ENCODE measurements around the gene EBNA1BP2. TPM values are rescaled to one million over a fixed set of nuclear protein-coding genes. Genes with fewer than 3 reads are reported as not detected.

The EBNA1BP2 gene
- total and polyA plus RNA-seq, 2 of the 4 experiments (the other 2 are of a cell fraction) = 82.8 to 135 TPM

DNA sequence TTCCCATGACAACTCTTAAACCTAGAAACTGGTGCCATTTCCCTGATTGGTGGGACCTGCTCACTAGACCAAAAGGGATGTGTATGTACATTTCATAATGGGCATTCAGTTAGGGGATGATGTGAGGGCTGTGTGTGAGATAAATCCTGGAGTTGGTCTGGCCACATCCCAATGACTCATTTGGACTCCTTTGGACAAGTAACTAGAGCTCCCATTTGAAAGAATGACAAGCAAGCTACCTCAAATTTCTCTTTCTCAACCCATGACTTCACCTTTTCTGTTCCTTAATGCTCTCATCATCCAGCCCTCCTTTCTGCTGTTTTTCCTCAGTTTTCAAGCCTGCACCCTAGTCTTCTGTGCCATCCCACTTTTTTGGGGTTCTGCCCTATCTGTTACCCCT lies 27.9 kb downstream of the EBNA1BP2 start:
- intact Hi-C loops (cut with micrococcal nuclease) = loop anchor here (5.0 kb wide), 1 partner anchor 62 kb away; no protein-coding TSS in a partner anchor
- Histone ChIP-seq H3K79me1 (ENCODE audit: low read depth in 1 of 2, low read length in 2 of 2) (no peaks in the 10 kb centered on the region), H2BK5ac (ENCODE audit: low read depth, low read length, poor library complexity, severe bottlenecking) (no peak overlapping the region), H3K4me1 (ENCODE audit: control insufficient read depth, insufficient read depth, low read length) (no peaks in the 10 kb centered on the region), H4K20me1 (ENCODE audit: insufficient read depth, low read length) (no peaks in the 10 kb centered on the region), H3K23ac (ENCODE audit: low read depth, low read length) (no peak overlapping the region), H3K56ac (ENCODE audit: extremely low read depth, insufficient read depth, low read length) (no peak overlapping the region), H3K27ac (ENCODE audit: insufficient read depth, low read length) (no peak overlapping the region), H3K4me3 (ENCODE audit: insufficient read depth, low read depth, low read length) (no peak overlapping the region), H3K18ac (ENCODE audit: low read depth, low read length) (no peak overlapping the region), H3K4ac (ENCODE audit: low read depth, low read length) (no peak overlapping the region), H2AK9ac (replicated peaks; ENCODE audit: low read depth, low read length, poor library complexity) (no peak overlapping the region), H2AK5ac (ENCODE audit: low read depth, low read length) (no peak overlapping the region), H3K27me3 (ENCODE audit: control insufficient read depth, insufficient read depth, low read length) (peaks cover 25% of the 10 kb centered on the region), H3K36me3 (ENCODE audit: control insufficient read depth, insufficient read depth, low read length) (no peaks in the 10 kb centered on the region), H4K5ac (ENCODE audit: low read depth, low read length) (no peak overlapping the region), H4K8ac (ENCODE audit: low read depth in 2 of 2, low read length in 2 of 2) (no peak overlapping the region), H3K4me2 (ENCODE audit: low read depth, low read length) (no peak overlapping the region), H2BK15ac (ENCODE audit: low read depth, low read length) (no peak overlapping the region), H3K9me3 (ENCODE audit: control insufficient read depth, insufficient read depth, low read length) (no peaks in the 10 kb centered on the region), H2AFZ (replicated peaks; ENCODE audit: low read length, poor library complexity) (no peak overlapping the region), H2BK120ac (ENCODE audit: low read depth, low read length) (no peak overlapping the region), H2BK20ac (ENCODE audit: low read depth, low read length) (no peak overlapping the region), H3K9ac (ENCODE audit: low read depth, low read length) (no peak overlapping the region), H3K14ac (replicated peaks; ENCODE audit: low read depth, low read length) (no peak overlapping the region), H3K9me1 (ENCODE audit: insufficient read depth, low read length) (no peaks in the 10 kb centered on the region; the same call in 1 of the 2 replicates), H4K91ac (ENCODE audit: insufficient read depth, low read depth, low read length) (no peak overlapping the region)
- CTCF ChIA-PET = interaction anchor here (1.0 kb wide), 1 partner anchor 22 kb away, joined by 3 read pairs; no protein-coding TSS in a partner anchor
- dilution Hi-C loops (cut with HindIII; ENCODE audit: low sequenced_read_pairs, unreplicated experiment) = no loop called here
- TF ChIP-seq, protein P1, sequence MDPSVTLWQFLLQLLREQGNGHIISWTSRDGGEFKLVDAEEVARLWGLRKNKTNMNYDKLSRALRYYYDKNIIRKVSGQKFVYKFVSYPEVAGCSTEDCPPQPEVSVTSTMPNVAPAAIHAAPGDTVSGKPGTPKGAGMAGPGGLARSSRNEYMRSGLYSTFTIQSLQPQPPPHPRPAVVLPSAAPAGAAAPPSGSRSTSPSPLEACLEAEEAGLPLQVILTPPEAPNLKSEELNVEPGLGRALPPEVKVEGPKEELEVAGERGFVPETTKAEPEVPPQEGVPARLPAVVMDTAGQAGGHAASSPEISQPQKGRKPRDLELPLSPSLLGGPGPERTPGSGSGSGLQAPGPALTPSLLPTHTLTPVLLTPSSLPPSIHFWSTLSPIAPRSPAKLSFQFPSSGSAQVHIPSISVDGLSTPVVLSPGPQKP (IDR thresholded peaks at IDR 0.05; ENCODE audit: borderline replicate concordance, low read depth, low read length) = no peak
- TF ChIP-seq CEBPB (IDR thresholded peaks at IDR 0.05; ENCODE audit: low read depth, low read length) = no peak
- TF ChIP-seq RCOR1 (IDR thresholded peaks at IDR 0.05; ENCODE audit: insufficient replicate concordance, low read length) = no peak
- no peak for TF ChIP-seq SMC3 (IDR thresholded peaks at IDR 0.05; ENCODE audit: low read depth, low read length)
- no peak for TF ChIP-seq NFE2L2 (IDR thresholded peaks at IDR 0.05; ENCODE audit: low read depth, low read length)
- no peak for TF ChIP-seq CHD1 (IDR thresholded peaks at IDR 0.05; ENCODE audit: low read depth, low read length)
- TF ChIP-seq, protein P2, sequence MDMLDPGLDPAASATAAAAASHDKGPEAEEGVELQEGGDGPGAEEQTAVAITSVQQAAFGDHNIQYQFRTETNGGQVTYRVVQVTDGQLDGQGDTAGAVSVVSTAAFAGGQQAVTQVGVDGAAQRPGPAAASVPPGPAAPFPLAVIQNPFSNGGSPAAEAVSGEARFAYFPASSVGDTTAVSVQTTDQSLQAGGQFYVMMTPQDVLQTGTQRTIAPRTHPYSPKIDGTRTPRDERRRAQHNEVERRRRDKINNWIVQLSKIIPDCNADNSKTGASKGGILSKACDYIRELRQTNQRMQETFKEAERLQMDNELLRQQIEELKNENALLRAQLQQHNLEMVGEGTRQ (IDR thresholded peaks at IDR 0.05; ENCODE audit: low read depth, low read length) = no peak
- TF ChIP-seq MAFK (IDR thresholded peaks at IDR 0.05; ENCODE audit: low read depth, low read length) = no peak
- no peak for TF ChIP-seq RAD21 (IDR thresholded peaks at IDR 0.05; ENCODE audit: low read length)
- TF ChIP-seq FOS (IDR thresholded peaks at IDR 0.05; ENCODE audit: low read depth, low read length) = no peak
- TF ChIP-seq POLR2A (IDR thresholded peaks at IDR 0.05; ENCODE audit: low read depth, low read length) = no peak
- POLR2A ChIA-PET (ENCODE audit: unreplicated experiment) = no interaction called here
- ATAC-seq (ENCODE audit: low read depth) (no peak), DNase-seq (peak; percentile 69)
- BruUV-seq (replicated peaks) = no TSS peak
- in situ Hi-C loops (cut with MboI; ENCODE audit: low sequenced_read_pairs) = no loop called here

Data from IMR-90 (cell line).